ENCODE results near the gene SPOP. TPM values are rescaled to one million over a fixed set of nuclear protein-coding genes. Genes with fewer than 3 reads are reported as not detected.
"Not testable (repeated sequence)": the region's sequence is repeated elsewhere in the genome, so short reads cannot be mapped to it uniquely, and the experiment has no call there.

SPOP gene
- total and polyA plus RNA-seq, 11 donors = 28.5 to 96.1 (median 60.4) TPM

DNA sequence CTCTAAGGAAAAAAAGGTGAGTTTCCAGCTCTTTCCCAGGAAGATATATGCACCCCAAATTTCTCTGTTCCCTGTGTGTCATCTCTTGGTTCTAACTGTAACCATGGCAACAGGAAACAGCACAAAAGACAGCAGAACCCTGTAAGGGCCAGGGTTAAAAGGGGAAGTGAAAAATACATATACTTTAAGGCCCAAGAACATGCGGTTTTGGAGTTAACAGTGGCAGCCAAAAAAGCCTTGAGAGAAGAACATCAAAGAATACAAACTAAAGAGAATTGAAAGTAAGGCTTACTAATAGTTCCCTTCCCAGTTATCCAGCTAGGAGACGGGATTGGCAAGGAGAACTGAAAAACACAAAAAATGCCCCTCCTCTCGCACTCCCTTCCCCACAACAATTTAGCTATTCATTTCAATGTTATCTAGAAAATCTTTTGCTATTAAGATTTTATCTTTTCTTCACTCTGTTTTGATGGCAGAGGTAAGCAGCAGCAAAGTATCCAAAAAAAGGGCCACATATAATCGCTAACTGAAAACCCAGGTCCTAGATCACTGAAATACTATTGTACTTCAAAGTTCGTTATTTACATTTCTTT, 1.5 kb downstream of the SPOP start:
- WGBS, 4 donors = 31 to 36% (median 33%) methylated on average over 5 of the region's 5 CpGs
- TF ChIP-seq, protein P1, sequence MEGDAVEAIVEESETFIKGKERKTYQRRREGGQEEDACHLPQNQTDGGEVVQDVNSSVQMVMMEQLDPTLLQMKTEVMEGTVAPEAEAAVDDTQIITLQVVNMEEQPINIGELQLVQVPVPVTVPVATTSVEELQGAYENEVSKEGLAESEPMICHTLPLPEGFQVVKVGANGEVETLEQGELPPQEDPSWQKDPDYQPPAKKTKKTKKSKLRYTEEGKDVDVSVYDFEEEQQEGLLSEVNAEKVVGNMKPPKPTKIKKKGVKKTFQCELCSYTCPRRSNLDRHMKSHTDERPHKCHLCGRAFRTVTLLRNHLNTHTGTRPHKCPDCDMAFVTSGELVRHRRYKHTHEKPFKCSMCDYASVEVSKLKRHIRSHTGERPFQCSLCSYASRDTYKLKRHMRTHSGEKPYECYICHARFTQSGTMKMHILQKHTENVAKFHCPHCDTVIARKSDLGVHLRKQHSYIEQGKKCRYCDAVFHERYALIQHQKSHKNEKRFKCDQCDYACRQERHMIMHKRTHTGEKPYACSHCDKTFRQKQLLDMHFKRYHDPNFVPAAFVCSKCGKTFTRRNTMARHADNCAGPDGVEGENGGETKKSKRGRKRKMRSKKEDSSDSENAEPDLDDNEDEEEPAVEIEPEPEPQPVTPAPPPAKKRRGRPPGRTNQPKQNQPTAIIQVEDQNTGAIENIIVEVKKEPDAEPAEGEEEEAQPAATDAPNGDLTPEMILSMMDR (IDR thresholded peaks at IDR 0.05) = no peak
- TF ChIP-seq POLR2A (IDR thresholded peaks at IDR 0.05) = no peak

DNA sequence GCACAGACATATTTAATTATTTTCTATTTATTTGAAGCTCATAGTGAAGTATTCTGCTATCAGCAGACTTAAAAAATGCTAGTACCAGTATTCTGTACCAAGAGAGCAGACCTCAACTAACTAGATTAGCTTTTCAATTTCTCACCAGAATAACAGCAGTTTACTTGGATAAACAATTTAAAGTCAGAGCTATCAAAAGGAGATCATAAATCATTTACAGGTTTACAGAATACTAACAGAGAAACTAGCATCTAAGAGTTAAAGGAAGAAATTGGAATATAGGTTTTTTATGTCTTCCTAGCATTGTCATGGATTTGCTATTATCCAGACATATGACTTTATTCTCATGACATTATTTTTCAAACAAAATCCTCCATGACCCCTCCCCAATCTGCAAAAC, 3.4 kb downstream of the SPOP start:
- Histone ChIP-seq H3K4me3 (no peak overlapping the region), H3K9me3 (no peaks in the 10 kb centered on the region), H3K36me3 (peaks cover 0 to 35% (median 7%) of the 10 kb centered on the region in 9 donors), H3K27me3 (no peaks in the 10 kb centered on the region), H3K27ac (peak overlapping the region in 2 of 12 donors; percentile 97), H3K4me1 (peaks cover 0 to 81% (median 62%) of the 10 kb centered on the region in 12 donors)
- ATAC-seq (no peak), DNase-seq (no peak)
- TF ChIP-seq, protein P1 (IDR thresholded peaks at IDR 0.05) = no peak
- no peak for TF ChIP-seq POLR2A (IDR thresholded peaks at IDR 0.05)
- intact Hi-C loops (cut with DNase I) = loop anchor here in 4 of 10 donors (5.0 to 10.0 kb wide), 2 partner anchors 37 to 60 kb away; no protein-coding TSS in a partner anchor

More for the DNA sequence above, 1.5 kb downstream of the SPOP start:
- H3K27ac ChIP-seq = peak overlapping the region in 9 of 12 donors; percentile 95 to 99 (median 97)
- no peaks in the 10 kb centered on the region for H3K27me3 ChIP-seq
- intact Hi-C loops (cut with DNase I) = loop anchor here in 9 of 10 donors (2.0 to 10.0 kb wide), 6 partner anchors 34 to 62 kb away; no protein-coding TSS in a partner anchor
- H3K4me1 ChIP-seq = peaks cover 0 to 63% (median 46%) of the 10 kb centered on the region in 12 donors
- ATAC-seq (no peak), DNase-seq (no peak)
- no peaks in the 10 kb centered on the region for H3K9me3 ChIP-seq
- H3K4me3 ChIP-seq = peak overlapping the region; percentile 33 to 89 (median 76)
- peaks cover 0 to 32% (median 7%) of the 10 kb centered on the region in 9 donors for H3K36me3 ChIP-seq

DNA sequence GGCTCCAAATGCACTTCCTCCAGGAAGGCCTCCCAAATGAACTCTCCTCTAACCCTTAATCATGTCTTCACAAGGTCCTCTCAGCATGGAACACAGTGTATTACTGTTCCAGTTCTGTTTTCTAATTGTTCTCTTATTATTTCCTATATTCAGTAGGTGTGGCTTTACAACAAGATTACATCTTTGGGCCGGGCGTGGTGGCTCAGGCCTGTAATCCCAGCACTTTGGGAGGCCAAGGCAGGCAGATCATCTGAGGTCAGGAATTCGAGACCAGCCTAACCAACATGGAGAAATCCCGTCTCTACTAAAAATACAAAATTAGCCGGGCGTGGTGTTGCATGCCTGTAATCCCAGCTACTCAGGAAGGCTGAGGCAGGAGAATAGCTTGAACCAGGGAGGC, 4.2 kb downstream of the SPOP start:
- not testable (repeated sequence) for H3K27me3 ChIP-seq, DNase-seq, ATAC-seq, H3K9me3 ChIP-seq, H3K4me3 ChIP-seq
- peak overlapping the region in 3 of 12 donors; percentile 6 to 97 (median 97) for H3K27ac ChIP-seq
- H3K4me1 ChIP-seq = peaks cover 0 to 84% (median 63%) of the 10 kb centered on the region in 12 donors
- H3K36me3 ChIP-seq = peaks cover 0 to 35% (median 7%) of the 10 kb centered on the region in 9 donors
- 68 to 83% (median 73%) methylated on average over 6 of the region's 6 CpGs for WGBS, 4 donors
- intact Hi-C loops (cut with DNase I) = loop anchor here in 4 of 10 donors (5.0 to 10.0 kb wide), 2 partner anchors 36 to 59 kb away; no protein-coding TSS in a partner anchor

DNA sequence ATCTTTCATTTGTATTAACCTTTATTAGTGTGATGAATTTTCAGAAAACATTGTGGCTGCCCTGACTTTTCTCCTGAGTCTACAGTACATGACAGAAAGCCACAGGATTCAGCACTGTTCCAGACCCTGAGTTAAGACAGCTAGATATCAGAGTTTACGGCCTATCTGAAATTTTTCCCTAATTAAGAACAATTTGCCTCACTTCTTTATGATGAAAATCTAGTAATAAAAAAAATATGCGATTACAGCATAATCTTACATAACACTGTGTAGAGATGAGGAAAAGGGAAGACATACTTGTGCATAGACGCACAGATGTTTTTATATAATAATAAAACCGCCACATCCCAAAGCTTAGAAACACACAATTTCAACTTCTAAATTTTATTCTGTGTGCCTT, 7.3 kb downstream of the SPOP start:
- 69 to 79% (median 74%) methylated on average over 4 of the region's 4 CpGs for WGBS, 4 donors

More for the DNA sequence above, 7.3 kb downstream of the SPOP start:
- Histone ChIP-seq H3K4me3 (no peak overlapping the region), H3K36me3 (peaks cover 0 to 47% (median 16%) of the 10 kb centered on the region in 9 donors), H3K27ac (peak overlapping the region in 4 of 12 donors; percentile 2 to 97 (median 20)), H3K9me3 (no peaks in the 10 kb centered on the region), H3K27me3 (no peaks in the 10 kb centered on the region), H3K4me1 (peaks cover 0 to 69% (median 53%) of the 10 kb centered on the region in 12 donors)
- TF ChIP-seq, protein P1 (IDR thresholded peaks at IDR 0.05) = no peak
- TF ChIP-seq POLR2A (IDR thresholded peaks at IDR 0.05) = no peak
- DNase-seq (no peak), ATAC-seq (no peak)
- intact Hi-C loops (cut with DNase I) = loop anchor here in 4 of 10 donors (5.0 to 10.0 kb wide), 2 partner anchors 33 to 56 kb away; no protein-coding TSS in a partner anchor
